CD4-positive, alpha-beta T cell treated with Interleukin-6 at 100 ng/mL for 8 hours (primary cell): ENCODE results near the gene LILRB1.
"Not testable (repeated sequence)": the region's sequence is repeated elsewhere in the genome, so short reads cannot be mapped to it uniquely, and the experiment has no call there.

Experiments used
- DNase-seq: peaks from one replicate; pipeline ENCODE4 v3.0.0-alpha.2; 2020; ENCODE audit warnings: mixed read lengths, low spot score

Gene LILRB1

DNA sequence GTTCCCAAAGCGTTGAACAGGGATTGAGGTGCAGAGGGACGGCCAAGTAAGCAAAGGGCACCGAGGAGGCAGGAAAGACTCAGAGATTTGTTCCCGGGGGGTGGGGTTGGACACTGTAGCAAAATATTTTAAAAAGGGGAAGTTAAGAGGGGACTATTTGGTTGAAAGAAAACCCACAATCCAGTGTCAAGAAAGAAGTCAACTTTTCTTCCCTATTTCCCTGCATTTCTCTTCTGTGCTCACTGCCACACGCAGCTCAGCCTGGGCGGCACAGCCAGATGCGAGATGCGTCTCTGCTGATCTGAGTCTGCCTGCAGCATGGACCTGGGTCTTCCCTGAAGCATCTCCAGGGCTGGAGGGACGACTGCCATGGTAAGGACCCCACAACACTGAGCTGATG, at the start of gene LILRB1:
LILRB1 (plus strand) TSS at position 223 of the 400 bp plus-strand sequence. CDS start 590 bp downstream, outside the sequence.
- DNase-seq: not testable (repeated sequence)

DNA sequence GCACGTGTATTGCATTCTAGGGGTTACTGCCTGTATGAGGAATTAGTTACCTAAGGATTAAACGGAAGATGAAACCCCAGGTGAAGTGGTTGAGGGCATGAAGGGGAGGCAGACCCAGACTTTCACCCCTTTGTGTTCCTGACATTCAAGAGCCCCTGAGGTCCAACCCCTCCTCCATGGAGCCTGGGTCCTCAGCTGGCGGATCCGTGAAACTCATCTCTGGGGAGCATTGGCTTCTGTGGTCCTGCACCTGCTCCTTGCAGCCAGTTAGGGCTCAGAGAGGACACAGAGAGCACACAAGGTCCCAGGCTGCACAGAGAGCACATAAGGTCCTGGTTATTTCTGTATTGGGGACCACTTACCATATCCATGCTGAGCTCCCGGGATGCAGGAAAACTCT, 43.9 kb upstream of the LILRB1 start:
- DNase-seq: no peak

DNA sequence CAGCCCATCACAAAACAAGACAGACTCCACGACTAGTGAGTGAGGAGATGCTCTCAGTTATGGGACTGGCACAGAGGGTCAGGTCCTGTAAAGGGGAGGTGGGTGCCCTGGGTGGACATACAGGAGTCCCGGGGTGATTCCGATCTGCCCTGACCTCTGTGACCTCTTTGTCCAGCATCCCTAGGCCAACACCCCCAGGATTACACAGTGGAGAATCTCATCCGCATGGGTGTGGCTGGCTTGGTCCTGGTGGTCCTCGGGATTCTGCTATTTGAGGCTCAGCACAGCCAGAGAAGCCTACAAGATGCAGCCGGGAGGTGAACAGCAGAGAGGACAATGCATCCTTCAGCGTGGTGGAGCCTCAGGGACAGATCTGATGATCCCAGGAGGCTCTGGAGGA, 43.3 kb upstream of the LILRB1 start:
- DNase-seq: no peak

DNA sequence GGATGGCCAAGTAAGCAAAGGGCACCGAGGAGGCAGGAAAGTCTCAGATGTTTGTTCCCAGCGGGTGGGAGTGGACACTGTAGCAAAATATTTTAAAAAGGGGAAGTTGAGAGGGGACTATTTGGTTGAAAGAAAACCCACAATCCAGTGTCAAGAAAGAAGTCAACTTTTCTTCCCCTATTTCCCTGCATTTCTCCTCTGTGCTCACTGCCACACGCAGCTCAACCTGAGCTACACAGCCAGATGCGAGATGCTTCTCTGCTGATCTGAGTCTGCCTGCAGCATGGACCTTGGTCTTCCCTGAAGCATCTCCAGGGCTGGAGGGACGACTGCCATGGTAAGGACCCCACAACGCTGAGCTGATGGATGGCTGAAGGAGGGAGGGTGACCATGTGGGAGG, 36.8 kb upstream of the LILRB1 start, which contains the start of gene LILRA1:
LILRA1 (plus strand) TSS at position 188 of the 400 bp plus-strand sequence. CDS start 613 bp downstream, outside the sequence.
- DNase-seq: not testable (repeated sequence)

DNA sequence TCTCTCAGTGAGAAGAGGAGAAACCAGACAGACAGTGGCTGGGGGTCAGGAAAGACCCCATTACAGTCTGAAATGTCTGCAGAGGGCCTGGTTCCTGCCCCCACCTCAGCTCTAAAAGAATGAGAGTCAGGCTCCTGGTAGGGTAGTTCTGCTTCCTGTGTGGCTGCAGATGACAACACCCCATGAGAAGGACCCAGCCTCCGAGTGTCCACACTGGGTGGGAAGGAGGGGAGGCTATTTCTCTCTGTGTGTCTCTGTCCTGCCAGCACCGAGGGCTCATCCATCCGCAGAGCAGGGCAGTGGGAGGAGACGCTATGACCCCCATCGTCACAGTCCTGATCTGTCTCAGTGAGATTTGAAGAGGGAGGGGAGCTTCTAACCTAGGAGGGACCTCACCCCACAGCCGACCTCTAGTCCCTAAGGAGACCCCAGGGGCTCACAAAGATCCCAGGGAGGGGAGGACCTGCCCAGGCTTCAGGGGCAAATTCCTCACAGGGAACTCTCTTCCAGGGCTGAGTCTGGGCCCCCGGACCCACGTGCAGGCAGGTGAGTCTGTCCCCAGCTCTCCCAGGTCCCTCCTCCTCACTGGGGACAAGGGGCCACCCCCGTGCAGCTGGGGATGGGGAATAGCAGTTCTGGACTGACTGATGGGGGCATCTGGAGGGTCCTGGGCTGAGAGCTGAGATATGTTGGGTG, 36.2 kb upstream of the LILRB1 start:
- DNase-seq: not testable (repeated sequence)

DNA sequence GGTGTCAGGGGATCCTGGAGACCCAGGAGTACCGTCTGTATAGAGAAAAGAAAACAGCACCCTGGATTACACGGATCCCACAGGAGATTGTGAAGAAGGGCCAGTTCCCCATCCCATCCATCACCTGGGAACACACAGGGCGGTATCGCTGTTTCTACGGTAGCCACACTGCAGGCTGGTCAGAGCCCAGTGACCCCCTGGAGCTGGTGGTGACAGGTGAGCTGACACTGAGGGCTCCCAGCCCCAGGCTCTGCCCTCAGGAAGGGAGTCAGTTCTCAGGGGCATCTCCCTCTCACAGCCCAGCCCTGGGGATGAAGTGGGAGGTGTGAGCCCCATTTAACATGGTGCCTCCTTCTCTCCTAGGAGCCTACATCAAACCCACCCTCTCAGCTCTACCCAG, 35.5 kb upstream of the LILRB1 start:
- no peak for DNase-seq

DNA sequence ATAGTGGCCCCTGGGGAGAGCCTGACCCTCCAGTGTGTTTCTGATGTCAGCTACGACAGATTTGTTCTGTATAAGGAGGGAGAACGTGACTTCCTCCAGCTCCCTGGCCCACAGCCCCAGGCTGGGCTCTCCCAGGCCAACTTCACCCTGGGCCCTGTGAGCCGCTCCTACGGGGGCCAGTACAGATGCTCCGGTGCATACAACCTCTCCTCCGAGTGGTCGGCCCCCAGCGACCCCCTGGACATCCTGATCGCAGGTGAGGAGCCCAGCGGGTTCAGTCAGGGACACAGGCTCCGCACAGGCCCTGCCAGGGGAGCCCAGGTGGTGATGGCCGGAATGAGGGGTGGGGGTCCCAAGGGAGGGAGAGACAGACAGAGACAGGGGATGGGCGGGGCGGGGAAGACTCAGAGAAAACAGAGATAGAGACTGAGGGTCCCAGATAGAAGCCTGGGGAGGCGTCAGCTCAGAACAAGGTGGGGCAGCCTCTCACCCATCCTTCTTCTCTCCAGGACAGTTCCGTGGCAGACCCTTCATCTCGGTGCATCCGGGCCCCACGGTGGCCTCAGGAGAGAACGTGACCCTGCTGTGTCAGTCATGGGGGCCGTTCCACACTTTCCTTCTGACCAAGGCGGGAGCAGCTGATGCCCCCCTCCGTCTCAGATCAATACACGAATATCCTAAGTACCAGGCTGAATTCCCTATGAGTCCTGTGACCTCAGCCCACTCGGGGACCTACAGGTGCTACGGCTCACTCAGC, 34.4 kb upstream of the LILRB1 start:
- not testable (repeated sequence) for DNase-seq

DNA sequence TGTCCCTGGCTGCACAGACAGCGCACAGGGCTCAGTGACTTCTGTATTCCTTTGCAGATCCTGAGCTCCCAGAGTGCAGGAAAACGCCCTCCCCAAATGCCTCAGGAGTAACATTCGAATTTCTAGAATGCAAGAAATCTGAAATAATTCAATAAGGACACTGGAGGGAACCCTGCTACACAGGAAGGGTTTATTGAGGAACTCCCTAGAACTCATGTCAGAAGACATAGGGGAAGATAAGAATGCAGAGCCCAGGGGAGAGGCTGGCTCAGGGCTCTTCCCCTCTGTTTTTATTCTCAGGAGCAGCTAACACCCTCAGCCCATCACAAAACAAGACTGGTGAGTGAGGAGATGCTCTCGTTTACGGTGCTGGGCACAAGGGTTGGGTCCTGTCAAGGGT, 30.1 kb upstream of the LILRB1 start:
- no peak for DNase-seq

DNA sequence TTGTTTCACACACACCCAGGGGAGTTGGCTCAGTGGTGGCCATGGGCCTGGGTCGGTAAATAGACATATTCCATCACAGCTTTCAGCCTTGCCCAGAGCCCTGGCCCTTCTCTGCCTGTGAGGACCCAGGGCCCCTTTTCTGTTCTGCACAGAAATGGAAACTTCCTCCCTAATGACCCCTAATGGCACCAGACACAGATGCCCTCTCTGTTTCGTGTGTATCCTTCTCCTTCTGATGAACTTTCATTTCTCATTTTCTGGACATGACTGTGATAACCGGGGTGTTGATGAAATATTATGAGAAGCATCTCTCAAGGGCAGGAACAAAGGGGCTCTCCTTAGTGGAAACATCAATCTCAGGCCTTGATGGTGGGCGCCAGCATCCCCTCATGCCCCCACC, 24.1 kb upstream of the LILRB1 start:
- no peak for DNase-seq

DNA sequence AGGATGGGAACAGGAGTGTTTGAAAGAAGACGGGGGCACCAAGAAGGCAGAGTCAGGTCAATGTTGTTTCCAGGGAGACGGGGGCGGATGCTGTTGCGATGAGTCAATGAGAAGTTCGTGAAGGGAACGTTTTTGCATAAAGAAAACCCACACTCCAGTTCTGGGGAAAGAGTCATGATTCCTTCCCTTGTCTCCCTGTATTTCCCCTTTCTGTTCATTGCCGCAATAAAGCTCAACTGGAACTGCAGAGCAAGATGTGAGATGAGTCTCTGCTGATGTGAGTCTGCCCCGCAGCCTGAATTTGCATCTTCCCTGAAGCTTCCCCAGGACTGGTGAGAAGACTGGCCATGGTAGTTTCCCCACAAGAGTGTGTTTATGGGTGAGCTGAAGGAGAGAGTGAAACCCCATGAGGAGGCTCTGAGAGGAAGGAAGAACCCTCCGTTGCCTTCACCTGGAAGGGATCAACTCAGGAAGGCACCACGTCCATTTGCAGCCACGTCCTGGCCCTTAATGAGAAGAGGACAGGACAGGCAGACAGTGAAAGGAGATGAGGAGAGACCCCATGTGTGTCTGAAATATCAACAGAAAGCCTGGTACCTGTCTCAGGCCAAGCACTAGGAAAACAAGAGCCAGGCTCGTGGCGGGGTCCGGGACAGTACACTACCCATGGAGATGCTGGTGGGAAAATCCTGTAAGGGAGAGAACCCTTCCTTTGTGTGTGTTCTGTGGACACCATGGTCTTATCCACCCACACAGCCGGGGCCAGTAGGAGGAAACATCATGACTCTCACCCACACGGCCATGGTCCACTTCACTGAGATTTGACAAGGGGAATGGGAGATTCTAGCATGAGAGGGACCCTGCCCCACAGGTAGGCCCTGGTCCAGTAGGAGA, 23.1 kb upstream of the LILRB1 start:
- DNase-seq: no peak

DNA sequence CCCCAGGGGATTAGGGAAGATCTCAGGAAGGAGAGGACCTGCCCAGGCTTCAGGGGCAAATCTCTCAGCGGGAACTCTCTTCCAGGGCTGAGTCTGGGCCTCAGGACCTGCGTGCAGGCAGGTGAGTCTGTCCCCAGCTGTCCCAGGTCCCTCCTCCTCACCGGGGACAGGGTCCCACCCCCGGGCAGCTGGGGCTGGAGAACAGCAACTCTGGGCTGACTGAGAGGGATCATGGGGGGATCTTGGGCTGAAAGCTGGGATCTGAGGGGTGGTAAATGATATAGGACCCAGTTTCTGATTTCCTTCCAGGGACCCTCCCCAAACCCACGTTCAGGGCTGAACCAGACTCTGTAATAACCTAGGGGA, 22.5 kb upstream of the LILRB1 start:
- DNase-seq: no peak

DNA sequence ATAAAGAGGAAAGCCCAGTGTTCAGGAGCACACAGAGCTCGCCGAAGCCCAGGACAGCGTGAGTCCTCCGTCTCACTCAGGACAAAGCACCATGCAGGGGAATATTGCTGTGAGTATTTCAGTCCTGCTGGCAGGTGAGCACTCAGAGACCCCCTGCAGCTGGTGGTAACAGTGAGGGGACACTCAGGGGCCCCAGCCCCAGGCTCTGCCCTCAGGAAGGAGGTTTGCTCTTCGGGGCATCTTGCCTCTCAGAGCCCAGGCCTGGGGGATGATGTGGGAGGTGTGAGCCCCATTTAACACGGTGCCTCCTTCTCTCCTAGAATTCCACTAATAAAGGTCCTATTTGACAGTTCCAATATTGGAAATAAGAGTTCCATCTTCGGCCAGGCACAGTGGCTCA, 22.1 kb upstream of the LILRB1 start:
- DNase-seq: no peak

DNA sequence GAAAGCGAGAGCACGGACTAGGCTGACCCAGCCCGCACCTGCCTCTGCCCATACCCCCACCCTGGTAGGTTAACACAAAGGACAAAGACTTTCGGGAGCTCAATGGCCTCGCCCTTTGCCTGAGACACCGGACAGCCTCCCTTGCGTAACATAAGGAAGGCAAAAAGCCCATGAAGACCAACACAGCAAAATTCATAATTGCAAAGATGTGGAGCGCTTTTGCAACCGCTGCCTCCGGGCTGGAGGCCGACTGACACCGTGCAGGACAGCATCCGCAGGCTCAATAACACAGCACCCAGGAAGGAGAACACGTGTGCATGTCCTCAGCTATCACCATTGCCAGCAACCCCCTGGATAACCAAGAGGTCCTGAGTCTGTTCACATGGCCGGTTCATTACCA, 21.5 kb upstream of the LILRB1 start:
- no peak for DNase-seq

DNA sequence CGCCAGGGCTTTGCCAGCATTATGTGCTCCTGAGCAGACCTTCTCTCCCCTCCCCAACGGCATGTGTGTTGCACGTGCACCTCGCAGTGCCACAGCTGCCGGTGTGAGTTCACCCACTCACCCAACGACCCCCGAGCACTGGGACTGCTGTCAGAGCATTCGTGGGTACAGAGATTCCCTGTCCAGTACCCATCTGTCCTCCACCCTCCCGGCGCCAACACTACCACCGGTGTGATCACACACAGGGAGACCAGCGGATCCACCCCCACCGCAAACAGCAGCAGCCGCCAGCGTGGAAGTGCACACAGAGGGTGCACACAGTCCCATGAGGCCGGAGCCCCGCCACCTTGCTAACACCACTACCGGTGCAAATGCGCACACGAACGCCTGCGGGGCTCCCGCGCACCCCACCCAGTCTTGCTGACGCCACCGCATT, 20.9 kb upstream of the LILRB1 start:
- DNase-seq: no peak

DNA sequence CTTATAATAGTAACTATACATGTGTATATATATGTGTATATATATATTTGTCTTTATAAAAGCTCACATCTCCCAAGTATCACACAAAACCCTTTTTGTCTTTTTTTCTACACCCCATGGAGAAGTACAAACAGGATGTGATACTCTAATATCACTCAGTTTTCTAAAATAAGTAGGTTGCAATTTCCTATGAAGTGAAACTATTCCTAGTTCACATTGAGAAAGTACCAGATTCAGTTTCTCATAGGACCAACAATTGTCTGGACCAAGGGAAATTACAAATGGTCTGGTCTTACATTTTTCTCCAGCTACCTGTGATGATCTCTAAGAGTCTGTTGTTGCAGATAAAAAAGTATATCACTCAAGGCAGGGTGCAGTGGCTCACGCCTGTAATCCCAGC, 17.9 kb upstream of the LILRB1 start:
- no peak for DNase-seq

DNA sequence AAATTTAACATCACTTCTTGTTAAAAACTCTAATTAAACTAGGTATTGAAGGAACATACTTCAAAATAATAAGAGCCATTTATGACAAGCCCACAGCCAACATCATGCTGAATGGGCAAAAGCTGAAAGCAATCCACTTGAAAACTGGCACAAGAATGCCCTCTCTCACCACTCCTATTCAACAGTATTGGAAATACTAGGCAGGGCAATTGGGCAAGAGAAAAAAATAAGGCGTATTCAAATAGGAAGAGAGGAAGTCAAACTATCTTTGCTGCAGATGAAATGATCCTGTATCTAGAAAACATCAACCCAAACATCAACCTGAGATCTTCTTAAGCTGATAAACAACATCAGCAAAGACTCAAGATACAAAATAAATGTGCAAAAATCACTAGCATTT, 15.6 kb upstream of the LILRB1 start:
- DNase-seq: no peak

DNA sequence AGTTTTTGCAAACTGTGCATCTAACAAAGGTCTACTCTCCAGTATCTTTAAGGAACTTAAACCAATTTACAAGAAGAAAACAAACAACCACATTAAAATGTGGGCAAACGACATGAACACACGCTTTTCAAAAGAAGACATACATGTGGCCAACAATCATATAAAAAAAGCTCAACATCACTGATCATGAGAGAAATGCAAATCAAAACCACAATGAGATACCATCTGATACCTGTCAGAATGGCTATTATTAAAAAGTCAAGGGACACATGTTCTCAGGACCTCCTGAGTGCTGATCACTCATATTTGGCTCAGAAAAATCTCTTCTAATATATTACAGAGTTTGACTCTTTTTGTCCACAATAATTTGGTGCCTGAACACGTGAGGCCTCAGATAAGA, 14.2 kb upstream of the LILRB1 start:
- no peak for DNase-seq

DNA sequence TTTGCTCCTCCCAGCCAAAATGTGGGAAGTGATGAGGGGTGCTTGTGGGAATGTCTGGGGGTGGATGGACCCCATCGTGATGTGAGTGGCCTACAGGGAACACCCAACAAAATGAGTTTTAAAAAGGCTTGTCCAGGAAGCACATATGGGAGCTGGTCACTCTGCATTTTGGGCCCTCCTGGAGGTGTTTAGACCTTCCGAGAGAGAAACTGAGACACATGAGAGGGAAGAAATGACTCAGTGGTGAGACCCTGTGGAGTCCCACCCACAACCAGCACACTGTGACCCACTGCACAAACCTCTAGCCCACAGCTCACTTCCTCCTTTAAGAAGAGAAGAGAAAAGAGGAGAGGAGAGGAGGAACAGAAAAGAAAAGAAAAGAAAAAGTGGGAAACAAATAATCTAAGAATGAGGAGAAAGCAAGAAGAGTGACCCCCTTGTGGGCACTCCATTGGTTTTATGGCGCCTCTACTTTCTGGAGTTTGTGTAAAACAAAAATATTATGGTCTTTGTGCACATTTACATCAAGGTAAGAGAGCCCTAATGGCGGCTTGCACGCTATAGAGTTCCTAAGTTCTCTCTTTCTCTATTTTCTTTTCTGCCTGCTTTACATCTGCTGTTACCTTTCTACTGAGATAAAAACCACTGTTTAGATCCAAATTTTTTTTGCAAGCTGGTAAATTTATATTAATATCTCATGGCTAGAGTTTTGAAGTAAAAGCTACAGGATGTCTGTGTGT, 13.3 kb upstream of the LILRB1 start:
- no peak for DNase-seq

DNA sequence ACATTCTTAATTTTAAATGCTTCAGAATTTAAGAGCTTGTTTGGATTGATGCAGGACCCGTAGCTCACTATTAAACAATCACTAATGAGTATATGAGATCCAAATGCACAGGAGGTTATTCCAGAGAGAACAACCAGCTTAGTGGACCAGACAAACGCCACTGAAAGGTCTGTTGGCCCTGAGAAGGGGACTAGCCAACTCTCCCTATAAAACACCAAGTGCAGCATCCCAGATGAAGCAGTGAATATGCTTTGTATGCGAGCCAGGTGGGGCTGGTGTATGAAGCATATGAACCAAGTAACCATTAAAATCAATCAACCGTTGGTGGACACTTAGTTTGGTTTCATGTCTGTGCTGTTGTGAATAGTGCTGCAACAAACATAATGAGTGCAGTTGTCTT, 9.8 kb upstream of the LILRB1 start:
- no peak for DNase-seq

DNA sequence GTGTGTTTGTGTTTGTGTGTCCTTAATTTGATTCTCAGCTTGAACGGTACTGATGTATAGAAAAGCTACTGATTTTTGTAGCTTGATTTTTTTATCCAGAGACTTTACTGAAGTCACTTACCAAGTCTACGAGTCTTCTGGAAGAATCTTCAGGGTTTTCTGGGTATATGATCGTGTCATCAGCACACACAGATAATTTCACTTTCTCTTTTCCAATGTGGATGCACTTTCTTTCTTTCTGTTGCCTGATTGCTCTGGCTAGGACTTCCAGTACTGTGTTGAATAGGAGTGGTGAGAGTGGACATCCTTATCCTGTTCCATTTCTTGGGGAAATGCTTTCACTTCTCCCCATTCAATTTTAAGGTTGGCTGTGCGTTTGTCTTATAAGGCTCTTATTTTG, 7.9 kb upstream of the LILRB1 start:
- DNase-seq: no peak

DNA sequence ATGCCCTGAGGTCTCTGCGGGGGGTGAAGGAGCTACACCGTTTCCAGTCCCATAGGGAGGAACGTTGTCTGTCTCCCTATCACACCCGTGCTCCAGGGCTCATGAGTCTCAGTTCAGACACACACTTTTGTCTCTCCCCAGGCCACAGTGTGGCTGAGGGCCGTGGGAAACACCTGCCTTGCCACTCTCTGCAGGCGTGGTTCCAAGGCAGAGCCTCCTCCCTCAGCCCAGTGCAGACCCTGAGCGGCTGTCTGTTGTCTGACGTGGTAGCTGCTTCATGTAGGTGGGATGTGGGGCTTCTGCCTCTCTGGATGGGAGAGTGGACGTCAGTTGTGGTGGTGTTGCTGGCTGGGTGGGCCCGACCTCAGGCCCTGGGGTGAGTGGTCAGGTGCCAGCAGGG, 6.0 kb upstream of the LILRB1 start:
- not testable (repeated sequence) for DNase-seq
